SU-DHL-6 (cell line): ENCODE data around the gene RNGTT.

Experiments
- H2AFZ ChIP-seq: fragments of 200-600 bp; sonication (generic); 2 replicates; pipeline ENCODE4 v1.6.1; 2014; ENCODE audit warnings: low read depth, mild to moderate bottlenecking, moderate library complexity, mixed read lengths, antibody characterized with exemption, low read length; ENCODE audit not compliant: severe bottlenecking
- H3F3A ChIP-seq: fragments of 200-600 bp; shearing (Covaris generic); 2 replicates; pipeline ENCODE4 v1.6.0; 2016; ENCODE audit warnings: antibody characterized with exemption, mild to moderate bottlenecking; ENCODE audit not compliant: insufficient read depth
- H3K27ac ChIP-seq: fragments of 200-600 bp; sonication (generic); 2 replicates; pipeline ENCODE4 v1.5.1; 2016; ENCODE audit warnings: low read depth, mild to moderate bottlenecking, low read length, moderate library complexity, mixed read lengths
- H3K27me3 ChIP-seq: fragments of 200-600 bp; sonication (generic), shearing (Covaris generic); 2 replicates; pipeline ENCODE4 v1.6.0; 2014; ENCODE audit warnings: mild to moderate bottlenecking, low read length
- H3K36me3 ChIP-seq: fragments of 200-600 bp; sonication (generic); 2 replicates; pipeline ENCODE4 v1.6.1; 2014; ENCODE audit warnings: mild to moderate bottlenecking, low read length, mixed read lengths
- H3K4me2 ChIP-seq: fragments of 300-600, 200-600 bp; shearing (Covaris generic), sonication (generic); 2 replicates; pipeline ENCODE4 v1.6.0; 2014; ENCODE audit warnings: low read length, low read depth, mild to moderate bottlenecking; ENCODE audit not compliant: poor library complexity, severe bottlenecking
- H3K4me3 ChIP-seq: fragments of 200-600 bp; sonication (generic); 2 replicates; pipeline ENCODE4 v1.5.1; 2014; ENCODE audit warnings: antibody characterized with exemption, low read length, mild to moderate bottlenecking, mixed read lengths; ENCODE audit not compliant: insufficient read depth, poor library complexity, severe bottlenecking
- H3K79me2 ChIP-seq: fragments of 200-600 bp; sonication (generic); 2 replicates; pipeline ENCODE4 v1.6.1; 2014; ENCODE audit warnings: mild to moderate bottlenecking, low read length, moderate library complexity; ENCODE audit not compliant: insufficient read depth
- H3K9ac ChIP-seq: fragments of 200-600 bp; sonication (generic); 2 replicates; pipeline ENCODE4 v1.7.0; 2014; ENCODE audit warnings: mild to moderate bottlenecking, low read length
- H3K9me2 ChIP-seq: fragments of 200-600 bp; sonication (generic); replicated peaks from 2 replicates; pipeline ENCODE4 v1.6.1; 2014; ENCODE audit warnings: low read length; ENCODE audit not compliant: insufficient read depth
- H3K9me3 ChIP-seq: fragments of 200-600 bp; sonication (generic); 2 replicates; pipeline ENCODE4 v1.6.1; 2014; ENCODE audit warnings: low read length, mixed read lengths; ENCODE audit not compliant: insufficient read depth
- H4K20me1 ChIP-seq: fragments of 200-600 bp; sonication (generic); 2 replicates; pipeline ENCODE4 v1.6.1; 2014; ENCODE audit warnings: low read depth, mild to moderate bottlenecking, antibody characterized with exemption, low read length, moderate library complexity, mixed read lengths
- EZH2phosphoT487 ChIP-seq: fragments of 200-600 bp; sonication (generic), shearing (Covaris generic); conservative IDR thresholded peaks from 2 replicates; pipeline ENCODE4 v1.6.1; 2018; ENCODE audit warnings: mild to moderate bottlenecking, antibody characterized with exemption, low read length, moderate library complexity, mixed read lengths
- TF ChIP-seq, protein P1 (sequence below): fragments of 200-600 bp; sonication (generic); IDR thresholded peaks from one replicate; pipeline ENCODE4 v1.5.1; 2017; ENCODE audit warnings: antibody characterized with exemption, mild to moderate bottlenecking, low read length, moderate library complexity; ENCODE audit not compliant: insufficient read depth, poor library complexity, severe bottlenecking

The RNGTT gene

DNA sequence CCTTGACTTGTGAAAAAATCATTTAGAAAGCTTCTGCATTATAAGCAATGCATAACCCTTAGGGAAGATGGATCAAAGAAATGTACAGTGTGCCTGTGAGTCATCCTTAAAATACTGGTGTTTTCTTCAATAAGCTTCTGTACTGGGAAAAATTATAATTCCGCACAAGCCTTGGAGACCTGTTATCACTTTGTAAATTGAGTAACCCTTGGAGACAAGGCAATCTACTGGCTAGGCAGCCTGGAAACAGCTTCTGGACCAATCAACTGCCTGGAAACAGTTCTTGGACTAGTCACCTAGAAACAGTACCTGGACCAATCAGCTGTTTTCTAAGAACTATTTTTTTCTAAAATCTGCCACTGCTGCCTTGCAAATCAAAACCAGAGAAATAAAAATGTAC, 25.8 kb upstream of the RNGTT start:
- Histone ChIP-seq H3K9me2 (no peaks in the 10 kb centered on the region), H3K9ac (no peak overlapping the region), H3F3A (no peaks in the 10 kb centered on the region), H3K36me3 (no peaks in the 10 kb centered on the region), H2AFZ (no peak overlapping the region), H3K4me3 (no peak overlapping the region), H3K79me2 (no peaks in the 10 kb centered on the region), H3K9me3 (no peaks in the 10 kb centered on the region), H4K20me1 (no peaks in the 10 kb centered on the region), H3K4me2 (no peak overlapping the region), H3K27me3 (no peaks in the 10 kb centered on the region), H3K27ac (no peak overlapping the region)
- TF ChIP-seq EZH2phosphoT487: no peak
- TF ChIP-seq, protein P1, sequence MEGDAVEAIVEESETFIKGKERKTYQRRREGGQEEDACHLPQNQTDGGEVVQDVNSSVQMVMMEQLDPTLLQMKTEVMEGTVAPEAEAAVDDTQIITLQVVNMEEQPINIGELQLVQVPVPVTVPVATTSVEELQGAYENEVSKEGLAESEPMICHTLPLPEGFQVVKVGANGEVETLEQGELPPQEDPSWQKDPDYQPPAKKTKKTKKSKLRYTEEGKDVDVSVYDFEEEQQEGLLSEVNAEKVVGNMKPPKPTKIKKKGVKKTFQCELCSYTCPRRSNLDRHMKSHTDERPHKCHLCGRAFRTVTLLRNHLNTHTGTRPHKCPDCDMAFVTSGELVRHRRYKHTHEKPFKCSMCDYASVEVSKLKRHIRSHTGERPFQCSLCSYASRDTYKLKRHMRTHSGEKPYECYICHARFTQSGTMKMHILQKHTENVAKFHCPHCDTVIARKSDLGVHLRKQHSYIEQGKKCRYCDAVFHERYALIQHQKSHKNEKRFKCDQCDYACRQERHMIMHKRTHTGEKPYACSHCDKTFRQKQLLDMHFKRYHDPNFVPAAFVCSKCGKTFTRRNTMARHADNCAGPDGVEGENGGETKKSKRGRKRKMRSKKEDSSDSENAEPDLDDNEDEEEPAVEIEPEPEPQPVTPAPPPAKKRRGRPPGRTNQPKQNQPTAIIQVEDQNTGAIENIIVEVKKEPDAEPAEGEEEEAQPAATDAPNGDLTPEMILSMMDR: no peak

- Histone ChIP-seq H3K27ac (no peak overlapping the region), H4K20me1 (no peaks in the 10 kb centered on the region), H3K4me2 (no peak overlapping the region), H3K79me2 (no peaks in the 10 kb centered on the region), H3K9me2 (no peaks in the 10 kb centered on the region), H3K4me3 (no peak overlapping the region), H2AFZ (no peak overlapping the region), H3K9me3 (no peaks in the 10 kb centered on the region), H3F3A (no peaks in the 10 kb centered on the region), H3K36me3 (no peaks in the 10 kb centered on the region), H3K27me3 (no peaks in the 10 kb centered on the region), H3K9ac (no peak overlapping the region)
- TF ChIP-seq, protein P1: no peak
- no peak for TF ChIP-seq EZH2phosphoT487
These were observed 24.5 kb upstream of the RNGTT start for GRCh38 chr6:88987922-88988321.

DNA sequence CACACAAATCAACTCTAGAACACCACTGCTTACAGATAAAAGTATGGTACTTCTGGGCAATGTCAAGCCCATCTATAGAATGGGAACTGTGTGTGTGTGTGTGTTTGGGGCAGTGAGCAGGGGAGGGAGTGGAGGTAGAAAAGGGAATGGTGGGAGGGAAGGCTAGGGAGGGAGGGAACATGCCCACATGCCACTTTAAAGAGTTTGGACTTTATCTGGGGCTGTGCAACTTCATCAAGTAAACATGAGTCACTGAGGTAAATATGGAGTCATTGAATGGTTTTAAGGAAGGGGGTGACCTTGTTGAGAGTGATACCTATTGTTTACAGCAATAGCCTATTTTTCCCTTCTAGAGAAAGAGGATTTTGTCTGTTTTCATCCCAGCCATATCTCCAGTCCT, 22.5 kb upstream of the RNGTT start:
- Histone ChIP-seq H4K20me1 (no peaks in the 10 kb centered on the region), H3K4me2 (no peak overlapping the region), H3F3A (no peaks in the 10 kb centered on the region), H3K27me3 (no peaks in the 10 kb centered on the region), H3K36me3 (no peaks in the 10 kb centered on the region), H3K79me2 (no peaks in the 10 kb centered on the region), H3K4me3 (no peak overlapping the region), H3K27ac (no peak overlapping the region), H3K9me3 (no peaks in the 10 kb centered on the region), H3K9ac (no peak overlapping the region), H2AFZ (no peak overlapping the region), H3K9me2 (no peaks in the 10 kb centered on the region)
- TF ChIP-seq, protein P1: no peak
- no peak for TF ChIP-seq EZH2phosphoT487

GRCh38 chr6:88984606-88985005, 21.2 kb upstream of the RNGTT start:
- H3K4me3 ChIP-seq: no peak overlapping the region
- H3K27me3 ChIP-seq: no peaks in the 10 kb centered on the region
- H3K9ac ChIP-seq: no peak overlapping the region
- H4K20me1 ChIP-seq: no peaks in the 10 kb centered on the region
- TF ChIP-seq, protein P1: no peak
- no peak for TF ChIP-seq EZH2phosphoT487
- H3F3A ChIP-seq: no peaks in the 10 kb centered on the region
- no peaks in the 10 kb centered on the region for H3K79me2 ChIP-seq
- no peaks in the 10 kb centered on the region for H3K9me2 ChIP-seq
- H3K27ac ChIP-seq: no peak overlapping the region
- no peak overlapping the region for H3K4me2 ChIP-seq
- no peaks in the 10 kb centered on the region for H3K9me3 ChIP-seq
- no peaks in the 10 kb centered on the region for H3K36me3 ChIP-seq
- no peak overlapping the region for H2AFZ ChIP-seq
